LNCaP clone FGC (cell line): ENCODE measurements around the gene CNOT1.

ENCODE experiments used
- DNase-seq: peaks from one replicate; pipeline ENCODE4 v3.0.0-alpha.2; 2011; ENCODE audit warnings: low read depth
- H3K4me3 ChIP-seq: 2 replicates; pipeline ENCODE4 v1.5.1; 2011; ENCODE audit warnings: mild to moderate bottlenecking, low read depth, low read length, control low read depth
- TF ChIP-seq, protein P1 (sequence below): IDR thresholded peaks from 2 replicates; pipeline ENCODE4 v1.5.1; 2012; ENCODE audit warnings: mild to moderate bottlenecking; ENCODE audit not compliant: control insufficient read depth, insufficient read depth; ENCODE audit errors: extremely low read depth

Gene CNOT1

GRCh38 chr16:58519707-58520106 is 109.9 kb downstream of the CNOT1 start:
- DNase-seq: no peak
- TF ChIP-seq, protein P1, sequence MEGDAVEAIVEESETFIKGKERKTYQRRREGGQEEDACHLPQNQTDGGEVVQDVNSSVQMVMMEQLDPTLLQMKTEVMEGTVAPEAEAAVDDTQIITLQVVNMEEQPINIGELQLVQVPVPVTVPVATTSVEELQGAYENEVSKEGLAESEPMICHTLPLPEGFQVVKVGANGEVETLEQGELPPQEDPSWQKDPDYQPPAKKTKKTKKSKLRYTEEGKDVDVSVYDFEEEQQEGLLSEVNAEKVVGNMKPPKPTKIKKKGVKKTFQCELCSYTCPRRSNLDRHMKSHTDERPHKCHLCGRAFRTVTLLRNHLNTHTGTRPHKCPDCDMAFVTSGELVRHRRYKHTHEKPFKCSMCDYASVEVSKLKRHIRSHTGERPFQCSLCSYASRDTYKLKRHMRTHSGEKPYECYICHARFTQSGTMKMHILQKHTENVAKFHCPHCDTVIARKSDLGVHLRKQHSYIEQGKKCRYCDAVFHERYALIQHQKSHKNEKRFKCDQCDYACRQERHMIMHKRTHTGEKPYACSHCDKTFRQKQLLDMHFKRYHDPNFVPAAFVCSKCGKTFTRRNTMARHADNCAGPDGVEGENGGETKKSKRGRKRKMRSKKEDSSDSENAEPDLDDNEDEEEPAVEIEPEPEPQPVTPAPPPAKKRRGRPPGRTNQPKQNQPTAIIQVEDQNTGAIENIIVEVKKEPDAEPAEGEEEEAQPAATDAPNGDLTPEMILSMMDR: no peak

DNA sequence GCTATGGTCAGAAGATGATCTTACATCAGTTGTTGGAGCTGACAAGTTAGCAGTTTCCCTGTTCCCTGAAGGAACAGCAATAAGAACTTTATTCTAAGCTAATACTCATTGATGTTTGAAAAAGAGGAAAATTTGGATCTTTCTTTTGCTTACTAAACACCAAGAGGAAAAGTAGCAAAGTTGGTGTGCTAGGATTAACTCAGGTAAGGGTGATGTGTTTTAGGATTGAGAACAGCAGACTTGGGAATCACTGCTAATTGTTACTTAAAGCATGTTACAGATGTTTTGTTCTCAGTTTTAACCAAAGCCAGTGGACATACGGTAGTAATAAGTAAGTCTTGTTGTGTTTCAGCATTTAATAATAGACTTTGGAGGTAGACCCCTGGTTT is 110.7 kb downstream of the CNOT1 start:
- DNase-seq: no peak
- TF ChIP-seq, protein P1: no peak

More at GRCh38 chr16:58519707-58520106, 109.9 kb downstream of the CNOT1 start:
- no peak overlapping the region for H3K4me3 ChIP-seq

DNA sequence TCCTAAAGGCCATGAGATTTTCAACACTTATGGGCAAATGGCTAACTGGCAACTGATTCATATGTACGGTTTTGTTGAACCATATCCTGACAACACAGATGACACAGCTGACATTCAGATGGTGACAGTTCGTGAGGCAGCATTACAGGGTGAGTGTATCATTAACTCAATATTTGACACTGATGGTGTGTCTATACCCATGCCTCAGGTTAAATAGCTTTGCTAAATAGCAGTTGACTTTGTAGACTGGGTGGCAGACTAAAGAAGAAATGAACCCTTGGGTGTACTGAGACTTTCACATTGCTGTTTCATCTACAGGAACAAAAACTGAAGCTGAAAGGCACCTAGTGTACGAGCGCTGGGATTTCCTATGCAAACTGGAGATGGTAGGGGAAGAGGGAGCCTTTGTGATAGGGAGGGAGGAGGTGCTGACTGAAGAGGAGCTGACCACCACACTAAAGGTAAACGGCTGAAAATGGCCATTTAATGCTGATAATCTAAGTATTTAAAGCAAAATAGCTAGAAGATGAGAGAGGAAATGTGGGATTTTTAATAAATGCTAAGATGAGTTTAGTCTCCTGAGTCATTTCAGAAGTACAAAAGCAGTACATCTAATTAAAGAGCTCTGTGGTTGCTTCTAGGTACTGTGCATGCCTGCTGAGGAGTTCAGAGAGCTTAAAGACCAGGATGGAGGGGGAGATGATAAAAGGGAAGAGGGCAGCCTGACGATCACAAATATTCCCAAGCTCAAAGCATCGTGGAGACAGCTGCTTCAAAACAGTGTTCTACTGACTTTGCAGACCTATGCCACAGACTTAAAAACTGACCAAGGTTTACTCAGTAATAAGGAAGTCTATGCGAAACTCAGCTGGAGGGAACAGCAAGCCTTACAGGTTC is 111.3 kb downstream of the CNOT1 start:
- TF ChIP-seq, protein P1: no peak
- H3K4me3 ChIP-seq: no peak overlapping the region

More for the DNA sequence above, 110.7 kb downstream of the CNOT1 start:
- no peak overlapping the region for H3K4me3 ChIP-seq

GRCh38 chr16:58516768-58517107 is 112.9 kb downstream of the CNOT1 start:
- DNase-seq: no peak
- TF ChIP-seq, protein P1: no peak
- peak overlapping the region; percentile 67 for H3K4me3 ChIP-seq

More for the DNA sequence above, 111.3 kb downstream of the CNOT1 start:
- DNase-seq: no peak

GRCh38 chr16:58515871-58516767 is 113.5 kb downstream of the CNOT1 start:
- no peak for DNase-seq
- TF ChIP-seq, protein P1: no peak
- peak overlapping the region; percentile 67 for H3K4me3 ChIP-seq

GRCh38 chr16:58515125-58515870 is 114.3 kb downstream of the CNOT1 start, which contains the start of gene SETD6:
SETD6 (plus strand) TSS chr16:58515517; CDS start chr16:58515538, 21 bp downstream.
- TF ChIP-seq, protein P1: 0 out of 2 replicates have a peak, but pooled peaks have one; percentile 7
- H3K4me3 ChIP-seq: peak within 1 kb of the TSS; percentile 67
- peak; percentile 89 for DNase-seq
